HCT116 (cell line): ENCODE results near the gene NFIB.

Experiments used
- EZH2 ChIP-seq: fragments of 200-600 bp; sonication (generic); IDR thresholded peaks from 2 replicates; pipeline ENCODE4 v1.6.1; 2017; ENCODE audit warnings: antibody characterized with exemption, mixed run types
- JUND ChIP-seq: IDR thresholded peaks from 2 replicates; pipeline ENCODE4 v1.6.1; 2012
- POLR2A ChIP-seq: IDR thresholded peaks from 2 replicates; pipeline ENCODE4 v1.7.0; 2011; ENCODE audit warnings: borderline replicate concordance; ENCODE audit not compliant: insufficient read depth, insufficient read length; ENCODE audit errors: extremely low read depth
- RAD21 ChIP-seq: IDR thresholded peaks from 2 replicates; pipeline ENCODE4 v1.6.1; 2012; ENCODE audit warnings: low read depth, mild to moderate bottlenecking
- REST ChIP-seq: IDR thresholded peaks from 2 replicates; pipeline ENCODE4 v1.6.1; 2012; ENCODE audit warnings: low read depth
- TCF7L2 ChIP-seq: IDR thresholded peaks from 2 replicates; pipeline ENCODE4 v1.7.0; 2011; ENCODE audit warnings: borderline replicate concordance, inconsistent platforms; ENCODE audit not compliant: insufficient read depth, insufficient read length; ENCODE audit errors: extremely low read depth
- ZFX ChIP-seq: fragments of 450-650 bp; IDR thresholded peaks from 2 replicates; pipeline ENCODE4 v1.6.1; 2017
- ZNF274 ChIP-seq: fragments of 200-500 bp; sonication (Bioruptor generic); IDR thresholded peaks from 2 replicates; pipeline ENCODE4 v1.6.1; 2014; ENCODE audit warnings: mild to moderate bottlenecking, low read depth, low read length, inconsistent platforms
- TF ChIP-seq, protein P1 (sequence below), 3 experiments: fragments of 200-600 bp in 1 of 3; sonication (generic) in 1 of 3; IDR thresholded peaks in 2 of 3; conservative IDR thresholded peaks in 1 of 3; 2 replicates each; pipeline ENCODE4 v1.5.1; 2012 to 2017; ENCODE audit warnings: low read depth in 2 of 3, low read length in 2 of 3, antibody characterized with exemption in 1 of 3, borderline replicate concordance in 1 of 3, control low read depth in 1 of 3, mild to moderate bottlenecking in 1 of 3, mixed read lengths in 1 of 3, mixed run types in 1 of 3, moderate library complexity in 1 of 3; ENCODE audit not compliant: insufficient read depth in 1 of 3
- TF ChIP-seq, protein P2 (sequence below): IDR thresholded peaks from 2 replicates; pipeline ENCODE4 v1.6.1; 2012

- TF ChIP-seq, protein P1, sequence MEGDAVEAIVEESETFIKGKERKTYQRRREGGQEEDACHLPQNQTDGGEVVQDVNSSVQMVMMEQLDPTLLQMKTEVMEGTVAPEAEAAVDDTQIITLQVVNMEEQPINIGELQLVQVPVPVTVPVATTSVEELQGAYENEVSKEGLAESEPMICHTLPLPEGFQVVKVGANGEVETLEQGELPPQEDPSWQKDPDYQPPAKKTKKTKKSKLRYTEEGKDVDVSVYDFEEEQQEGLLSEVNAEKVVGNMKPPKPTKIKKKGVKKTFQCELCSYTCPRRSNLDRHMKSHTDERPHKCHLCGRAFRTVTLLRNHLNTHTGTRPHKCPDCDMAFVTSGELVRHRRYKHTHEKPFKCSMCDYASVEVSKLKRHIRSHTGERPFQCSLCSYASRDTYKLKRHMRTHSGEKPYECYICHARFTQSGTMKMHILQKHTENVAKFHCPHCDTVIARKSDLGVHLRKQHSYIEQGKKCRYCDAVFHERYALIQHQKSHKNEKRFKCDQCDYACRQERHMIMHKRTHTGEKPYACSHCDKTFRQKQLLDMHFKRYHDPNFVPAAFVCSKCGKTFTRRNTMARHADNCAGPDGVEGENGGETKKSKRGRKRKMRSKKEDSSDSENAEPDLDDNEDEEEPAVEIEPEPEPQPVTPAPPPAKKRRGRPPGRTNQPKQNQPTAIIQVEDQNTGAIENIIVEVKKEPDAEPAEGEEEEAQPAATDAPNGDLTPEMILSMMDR (IDR thresholded peaks at IDR 0.05 in 2 of 3, conservative IDR thresholded peaks at IDR 0.05 in 1 of 3; ENCODE audit: borderline replicate concordance in 1 of 3, insufficient read depth in 1 of 3, low read depth in 2 of 3, low read length in 2 of 3), result no peak
- no peak for TF ChIP-seq TCF7L2
- no peak for TF ChIP-seq REST
- no peak for TF ChIP-seq EZH2
- TF ChIP-seq POLR2A, result no peak
- TF ChIP-seq, protein P2, sequence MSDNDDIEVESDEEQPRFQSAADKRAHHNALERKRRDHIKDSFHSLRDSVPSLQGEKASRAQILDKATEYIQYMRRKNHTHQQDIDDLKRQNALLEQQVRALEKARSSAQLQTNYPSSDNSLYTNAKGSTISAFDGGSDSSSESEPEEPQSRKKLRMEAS, result no peak
- no peak for TF ChIP-seq RAD21
- TF ChIP-seq ZFX, result no peak
- no peak for TF ChIP-seq JUND
- TF ChIP-seq ZNF274, result no peak
Observed at GRCh38 chr9:14132775-14133174, 181.2 kb downstream of the NFIB start.
